HEK293 (cell line): ENCODE measurements around the gene TRIM7.

Source experiments
- AEBP2 ChIP-seq: fragments of 450-650 bp; formaldehyde crosslinking; IDR thresholded peaks from 2 replicates; pipeline ENCODE4 v1.5.1; 2016; ENCODE audit warnings: missing biosample characterization, missing genetic modification characterization, borderline replicate concordance
- BCL11A ChIP-seq: fragments of 450-650 bp; formaldehyde crosslinking; IDR thresholded peaks from 2 replicates; pipeline ENCODE4 v1.5.1; 2016; ENCODE audit warnings: low read depth, missing biosample characterization, missing genetic modification characterization
- GLIS1 ChIP-seq: fragments of 450-650 bp; formaldehyde crosslinking; IDR thresholded peaks from 2 replicates; pipeline ENCODE4 v1.5.1; 2016; ENCODE audit warnings: missing biosample characterization, missing genetic modification characterization
- HOXA7 ChIP-seq: sonication (generic); formaldehyde crosslinking; IDR thresholded peaks from 2 replicates; pipeline ENCODE4 v1.8.1; 2022; ENCODE audit warnings: missing genetic modification reagents, borderline replicate concordance
- INSM2 ChIP-seq: fragments of 450-650 bp; formaldehyde crosslinking; IDR thresholded peaks from 2 replicates; pipeline ENCODE4 v1.5.1; 2016; ENCODE audit warnings: missing biosample characterization, missing genetic modification characterization
- KLF17 ChIP-seq: fragments of 450-650 bp; formaldehyde crosslinking; IDR thresholded peaks from 2 replicates; pipeline ENCODE4 v1.5.1; 2016; ENCODE audit warnings: missing biosample characterization, missing genetic modification characterization
- REST ChIP-seq: fragments of 450-650 bp; formaldehyde crosslinking; IDR thresholded peaks from 2 replicates; pipeline ENCODE4 v1.5.1; 2016; ENCODE audit warnings: missing biosample characterization, missing genetic modification characterization
- TCF7L2 ChIP-seq: IDR thresholded peaks from 2 replicates; pipeline ENCODE4 v1.6.1; 2011; ENCODE audit warnings: low read depth, mild to moderate bottlenecking, inconsistent platforms, low read length, moderate library complexity, borderline replicate concordance
- ZFHX2 ChIP-seq: fragments of 450-650 bp; formaldehyde crosslinking; conservative IDR thresholded peaks from 2 replicates; pipeline ENCODE4 v1.5.1; 2016; ENCODE audit warnings: missing biosample characterization, missing genetic modification characterization
- ZNF174 ChIP-seq: fragments of 450-650 bp; formaldehyde crosslinking; IDR thresholded peaks from 2 replicates; pipeline ENCODE4 v1.5.0; 2017; ENCODE audit warnings: missing biosample characterization, mild to moderate bottlenecking, missing genetic modification characterization
- ZNF2 ChIP-seq: fragments of 450-650 bp; formaldehyde crosslinking; IDR thresholded peaks from 2 replicates; pipeline ENCODE4 v1.5.1; 2016; ENCODE audit warnings: missing biosample characterization, missing genetic modification characterization
- ZNF223 ChIP-seq: fragments of 450-650 bp; formaldehyde crosslinking; IDR thresholded peaks from 2 replicates; pipeline ENCODE4 v1.5.1; 2016; ENCODE audit warnings: missing biosample characterization, missing genetic modification characterization
- ZNF239 ChIP-seq: fragments of 450-650 bp; formaldehyde crosslinking; IDR thresholded peaks from 2 replicates; pipeline ENCODE4 v1.5.1; 2016; ENCODE audit warnings: missing biosample characterization, missing genetic modification characterization
- ZNF311 ChIP-seq: fragments of 450-650 bp; formaldehyde crosslinking; IDR thresholded peaks from 2 replicates; pipeline ENCODE4 v1.5.1; 2017; ENCODE audit warnings: missing biosample characterization, missing genetic modification characterization, borderline replicate concordance
- ZNF366 ChIP-seq: fragments of 450-650 bp; formaldehyde crosslinking; conservative IDR thresholded peaks from 2 replicates; pipeline ENCODE4 v1.5.1; 2016; ENCODE audit warnings: missing biosample characterization, missing genetic modification characterization
- ZNF48 ChIP-seq: fragments of 450-650 bp; formaldehyde crosslinking; IDR thresholded peaks from 2 replicates; pipeline ENCODE4 v1.5.1; 2016; ENCODE audit warnings: missing biosample characterization, missing genetic modification characterization
- ZNF513 ChIP-seq: fragments of 450-650 bp; IDR thresholded peaks from 2 replicates; pipeline ENCODE4 v1.5.1; 2018; ENCODE audit warnings: missing biosample characterization, missing genetic modification characterization
- ZNF529 ChIP-seq: fragments of 450-650 bp; formaldehyde crosslinking; IDR thresholded peaks from 2 replicates; pipeline ENCODE4 v1.5.1; 2017; ENCODE audit warnings: missing genetic modification characterization, missing biosample characterization; ENCODE audit not compliant: insufficient replicate concordance
- ZNF580 ChIP-seq: fragments of 450-650 bp; formaldehyde crosslinking; IDR thresholded peaks from 2 replicates; pipeline ENCODE4 v1.5.1; 2016; ENCODE audit warnings: missing biosample characterization, missing genetic modification characterization
- ZNF596 ChIP-seq: fragments of 450-650 bp; IDR thresholded peaks from 2 replicates; pipeline ENCODE4 v1.5.0; 2018; ENCODE audit warnings: missing biosample characterization, mild to moderate bottlenecking, missing genetic modification characterization, moderate library complexity
- ZNF629 ChIP-seq: fragments of 450-650 bp; formaldehyde crosslinking; IDR thresholded peaks from 2 replicates; pipeline ENCODE4 v1.5.1; 2017; ENCODE audit warnings: missing biosample characterization, missing genetic modification characterization
- ZNF692 ChIP-seq: fragments of 450-650 bp; formaldehyde crosslinking; IDR thresholded peaks from 2 replicates; pipeline ENCODE4 v1.5.1; 2016; ENCODE audit warnings: missing biosample characterization, missing genetic modification characterization
- ZSCAN23 ChIP-seq: fragments of 450-650 bp; formaldehyde crosslinking; IDR thresholded peaks from 2 replicates; pipeline ENCODE4 v1.5.1; 2016; ENCODE audit warnings: missing biosample characterization, missing genetic modification characterization
- ZSCAN30 ChIP-seq: fragments of 450-650 bp; IDR thresholded peaks from 2 replicates; pipeline ENCODE4 v1.5.1; 2018; ENCODE audit warnings: missing biosample characterization, mild to moderate bottlenecking, missing genetic modification characterization, moderate library complexity
- ZSCAN4 ChIP-seq: fragments of 450-650 bp; formaldehyde crosslinking; IDR thresholded peaks from 2 replicates; pipeline ENCODE4 v1.5.1; 2017; ENCODE audit warnings: missing biosample characterization, missing genetic modification characterization

Gene TRIM7

GRCh38 chr5:181188700-181189362 lies 16.2 kb downstream of the TRIM7 start (continued):
- TF ChIP-seq KLF17 (no peak), ZNF596 (tag by site-specific recombination) (no peak), ZNF48 (tag by site-specific recombination) (no peak), ZSCAN4 (no peak), ZNF629 (no peak), AEBP2 (tag by site-specific recombination) (no peak), ZNF223 (tag by site-specific recombination) (no peak), GLIS1 (tag by site-specific recombination) (no peak), ZSCAN30 (tag by site-specific recombination) (0 out of 2 replicates have a peak, but pooled peaks have one; percentile 50), REST (tag by site-specific recombination) (no peak), ZFHX2 (tag by site-specific recombination) (no peak), ZNF239 (tag by site-specific recombination) (no peak), ZNF529 (tag by site-specific recombination) (no peak), BCL11A (tag by site-specific recombination) (no peak), ZNF580 (tag by site-specific recombination) (no peak), ZSCAN23 (tag by site-specific recombination) (no peak), ZNF366 (0 out of 2 replicates have a peak, but pooled peaks have one; percentile 36), ZNF174 (tag by site-specific recombination) (no peak), INSM2 (tag by site-specific recombination) (no peak), ZNF692 (tag by site-specific recombination) (no peak), TCF7L2 (no peak), ZNF311 (tag by site-specific recombination) (no peak), HOXA7 (no peak), ZNF2 (tag by site-specific recombination) (no peak; the same call in 1 of the 2 replicates), ZNF513 (tag by site-specific recombination) (no peak)
- TF ChIP-seq, all 188 proteins: peak for 21
